ENCODE measurements around the gene SLC6A17.

The SLC6A17 gene

GRCh38 chr1:110205156-110205555 is 54.9 kb downstream of the SLC6A17 start:
- H3K9ac ChIP-seq (ENCODE audit: low read depth, low read length, poor library complexity, severe bottlenecking), result no peak overlapping the region
- no peaks in the 10 kb centered on the region for H3K79me2 ChIP-seq (ENCODE audit: insufficient read depth, low read length)
- H3K4me3 ChIP-seq (ENCODE audit: low read length, poor library complexity, severe bottlenecking), result no peak overlapping the region
- H3K9me2 ChIP-seq (replicated peaks; ENCODE audit: low read depth, low read length), result no peaks in the 10 kb centered on the region
- H2AFZ ChIP-seq (ENCODE audit: low read length), result no peak overlapping the region
- no peaks in the 10 kb centered on the region for H3K36me3 ChIP-seq (ENCODE audit: insufficient read depth, low read length)
- TF ChIP-seq EZH2phosphoT487 (IDR thresholded peaks at IDR 0.05; ENCODE audit: borderline replicate concordance) (no peak), CTCF (conservative IDR thresholded peaks at IDR 0.05; ENCODE audit: low read length) (no peak)
- H4K20me1 ChIP-seq (ENCODE audit: insufficient read depth, low read length, poor library complexity, severe bottlenecking), result no peaks in the 10 kb centered on the region
- peaks cover 5% of the 10 kb centered on the region for H3K4me1 ChIP-seq (ENCODE audit: insufficient read depth, low read length, poor library complexity, severe bottlenecking)
- H3K4me2 ChIP-seq (ENCODE audit: low read depth, low read length, poor library complexity, severe bottlenecking), result no peak overlapping the region
- H3F3A ChIP-seq (ENCODE audit: low read depth), result no peaks in the 10 kb centered on the region
- no peaks in the 10 kb centered on the region for H3K27me3 ChIP-seq (ENCODE audit: insufficient read depth, low read length, poor library complexity, severe bottlenecking)
- H3K9me3 ChIP-seq (ENCODE audit: insufficient read depth, low read depth, low read length), result no peaks in the 10 kb centered on the region

DNA sequence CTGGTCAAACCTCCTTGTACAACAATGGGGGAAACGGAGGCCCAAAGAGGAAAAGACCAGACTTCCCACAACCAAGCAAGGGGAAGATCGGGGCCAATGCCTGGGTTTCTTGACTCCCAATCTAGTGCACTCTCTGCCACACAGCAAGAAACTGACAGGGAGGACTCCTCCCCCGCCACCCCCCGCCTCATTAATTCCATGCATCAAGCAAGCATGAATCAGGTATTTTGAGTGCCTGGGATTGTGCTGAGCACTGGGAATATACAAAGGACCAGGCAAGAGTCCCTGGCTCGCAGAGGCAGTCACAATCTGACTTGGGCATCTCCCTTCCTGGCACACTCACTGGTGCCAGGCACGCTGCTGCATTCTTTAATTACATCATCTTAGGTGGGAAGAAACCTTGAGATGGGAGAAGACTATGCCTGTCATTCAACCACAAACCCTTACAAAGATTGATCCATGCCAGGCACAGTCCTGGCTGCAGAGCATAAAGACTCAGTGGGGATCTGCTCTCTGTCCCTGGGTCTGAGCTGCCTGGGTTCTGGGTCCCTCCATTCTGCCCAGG is 55.4 kb downstream of the SLC6A17 start:
- Histone ChIP-seq H3F3A (ENCODE audit: low read depth) (no peaks in the 10 kb centered on the region), H3K4me1 (ENCODE audit: insufficient read depth, low read length, poor library complexity, severe bottlenecking) (peaks cover 5% of the 10 kb centered on the region), H3K36me3 (ENCODE audit: insufficient read depth, low read length) (no peaks in the 10 kb centered on the region), H3K4me3 (ENCODE audit: low read length, poor library complexity, severe bottlenecking) (no peak overlapping the region), H3K27me3 (ENCODE audit: insufficient read depth, low read length, poor library complexity, severe bottlenecking) (no peaks in the 10 kb centered on the region), H4K20me1 (ENCODE audit: insufficient read depth, low read length, poor library complexity, severe bottlenecking) (no peaks in the 10 kb centered on the region), H3K4me2 (ENCODE audit: low read depth, low read length, poor library complexity, severe bottlenecking) (no peak overlapping the region), H3K79me2 (ENCODE audit: insufficient read depth, low read length) (no peaks in the 10 kb centered on the region), H2AFZ (ENCODE audit: low read length) (no peak overlapping the region), H3K9me2 (replicated peaks; ENCODE audit: low read depth, low read length) (no peaks in the 10 kb centered on the region), H3K9ac (ENCODE audit: low read depth, low read length, poor library complexity, severe bottlenecking) (no peak overlapping the region), H3K9me3 (ENCODE audit: insufficient read depth, low read depth, low read length) (no peaks in the 10 kb centered on the region)
- TF ChIP-seq EZH2phosphoT487 (IDR thresholded peaks at IDR 0.05; ENCODE audit: borderline replicate concordance), result no peak
- TF ChIP-seq CTCF (conservative IDR thresholded peaks at IDR 0.05; ENCODE audit: low read length), result no peak

DNA sequence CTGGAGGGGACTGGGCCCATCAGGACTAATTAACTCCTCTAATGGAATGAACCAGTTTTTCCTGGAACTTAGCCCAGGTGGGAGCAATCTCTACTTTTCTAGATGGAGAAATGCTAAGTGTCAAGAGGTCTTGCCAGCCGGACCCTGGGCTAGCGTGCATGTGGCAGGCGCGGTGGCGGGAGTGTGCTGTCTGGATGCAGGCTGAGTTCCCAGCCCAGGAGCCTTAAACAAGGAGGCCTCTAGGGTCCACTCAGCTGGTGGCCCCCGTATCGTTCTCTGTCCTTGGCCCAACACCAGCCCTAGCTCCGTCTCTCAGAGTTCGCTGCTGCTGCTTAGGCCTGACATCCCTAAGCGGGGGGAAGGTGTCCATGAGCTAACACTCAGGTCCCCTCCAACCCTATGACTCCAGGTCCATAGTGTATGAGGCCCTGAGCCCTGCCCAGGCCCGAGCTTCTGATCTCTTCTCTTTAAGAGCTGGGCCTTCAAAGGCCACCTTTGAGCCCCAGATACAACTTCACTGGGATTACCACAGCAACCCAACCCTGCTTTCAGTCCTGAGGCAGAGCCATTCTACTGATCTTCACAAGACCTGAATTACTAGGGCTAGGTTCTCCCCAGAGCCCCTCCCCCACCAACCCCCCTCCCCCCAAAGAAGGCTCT is 56.1 kb downstream of the SLC6A17 start:
- Histone ChIP-seq H3K9me2 (replicated peaks; ENCODE audit: low read depth, low read length) (no peaks in the 10 kb centered on the region), H3K4me3 (ENCODE audit: low read length, poor library complexity, severe bottlenecking) (no peak overlapping the region), H3K79me2 (ENCODE audit: insufficient read depth, low read length) (no peaks in the 10 kb centered on the region), H3F3A (ENCODE audit: low read depth) (no peaks in the 10 kb centered on the region), H3K36me3 (ENCODE audit: insufficient read depth, low read length) (no peaks in the 10 kb centered on the region), H4K20me1 (ENCODE audit: insufficient read depth, low read length, poor library complexity, severe bottlenecking) (no peaks in the 10 kb centered on the region), H3K9ac (ENCODE audit: low read depth, low read length, poor library complexity, severe bottlenecking) (no peak overlapping the region), H3K9me3 (ENCODE audit: insufficient read depth, low read depth, low read length) (no peaks in the 10 kb centered on the region), H3K4me1 (ENCODE audit: insufficient read depth, low read length, poor library complexity, severe bottlenecking) (peaks cover 11% of the 10 kb centered on the region), H2AFZ (ENCODE audit: low read length) (no peak overlapping the region), H3K4me2 (ENCODE audit: low read depth, low read length, poor library complexity, severe bottlenecking) (no peak overlapping the region), H3K27me3 (ENCODE audit: insufficient read depth, low read length, poor library complexity, severe bottlenecking) (peaks cover 4% of the 10 kb centered on the region)
- TF ChIP-seq EZH2phosphoT487 (IDR thresholded peaks at IDR 0.05; ENCODE audit: borderline replicate concordance) (no peak), CTCF (conservative IDR thresholded peaks at IDR 0.05; ENCODE audit: low read length) (no peak)
